IPS DF 6.9 (cell line): ENCODE measurements around the gene OGFOD3.

Experiments
- DNase-seq: peaks from one replicate; pipeline ENCODE4 v3.0.0-alpha.2; 2013; ENCODE audit warnings: low read depth, low spot score
- H3K27ac ChIP-seq: one replicate; pipeline ENCODE4 v1.5.1; 2013; ENCODE audit warnings: low read length, control low read depth
- H3K27me3 ChIP-seq: 2 replicates; pipeline ENCODE4 v1.6.1; 2013; ENCODE audit warnings: mild to moderate bottlenecking, low read length; ENCODE audit not compliant: control insufficient read depth, insufficient read depth
- H3K36me3 ChIP-seq: 2 replicates; pipeline ENCODE4 v1.6.1; 2013; ENCODE audit warnings: low read length; ENCODE audit not compliant: control insufficient read depth, insufficient read depth
- H3K4me1 ChIP-seq: 2 replicates; pipeline ENCODE4 v1.6.1; 2013; ENCODE audit warnings: low read length; ENCODE audit not compliant: control insufficient read depth, insufficient read depth
- H3K4me3 ChIP-seq: 2 replicates; pipeline ENCODE4 v1.5.1; 2013; ENCODE audit warnings: mild to moderate bottlenecking, low read length
- H3K9me3 ChIP-seq: 2 replicates; pipeline ENCODE4 v1.6.1; 2013; ENCODE audit warnings: low read length, inconsistent platforms; ENCODE audit not compliant: control insufficient read depth, insufficient read depth
- WGBS: extraction: QIAGEN DNeasy Blood & Tissue Kit; methylation state at CpG from one replicate; pipeline ENCODE4 v1.1.7; 2013; ENCODE audit warnings: mixed read lengths, missing lambda C conversion rate; ENCODE audit not compliant: insufficient read length, insufficient coverage; 5-methylcytosine and 5-hydroxymethylcytosine counted together

Gene OGFOD3

DNA sequence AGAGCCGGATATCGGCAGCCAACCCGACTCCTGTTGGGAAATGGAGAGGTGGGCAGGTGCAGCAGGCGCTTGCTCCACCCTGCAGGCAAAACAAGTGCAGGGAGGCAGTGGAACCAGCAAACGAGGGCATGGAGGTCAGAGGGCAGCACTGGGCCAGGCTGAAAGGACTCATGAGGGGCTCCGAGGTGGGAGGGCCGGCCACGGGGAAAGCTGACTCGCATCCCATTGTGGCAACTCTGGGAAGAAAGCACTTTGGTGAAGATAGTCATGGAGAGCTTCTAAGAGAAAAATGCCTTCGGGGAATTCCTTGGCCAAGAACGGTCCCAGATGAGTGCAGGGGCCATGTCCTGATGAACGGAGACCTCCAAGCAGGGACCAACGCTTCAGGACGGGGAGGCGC, 27.7 kb upstream of the OGFOD3 start:
- no peak overlapping the region for H3K4me3 ChIP-seq
- H3K36me3 ChIP-seq = peaks cover 20% of the 10 kb centered on the region
- no peak for DNase-seq
- H3K27ac ChIP-seq = no peak overlapping the region
- WGBS = no CpG with 5 or more reads among the region's 15 CpGs
- H3K9me3 ChIP-seq = no peaks in the 10 kb centered on the region
- no peaks in the 10 kb centered on the region for H3K4me1 ChIP-seq
- H3K27me3 ChIP-seq = no peaks in the 10 kb centered on the region

DNA sequence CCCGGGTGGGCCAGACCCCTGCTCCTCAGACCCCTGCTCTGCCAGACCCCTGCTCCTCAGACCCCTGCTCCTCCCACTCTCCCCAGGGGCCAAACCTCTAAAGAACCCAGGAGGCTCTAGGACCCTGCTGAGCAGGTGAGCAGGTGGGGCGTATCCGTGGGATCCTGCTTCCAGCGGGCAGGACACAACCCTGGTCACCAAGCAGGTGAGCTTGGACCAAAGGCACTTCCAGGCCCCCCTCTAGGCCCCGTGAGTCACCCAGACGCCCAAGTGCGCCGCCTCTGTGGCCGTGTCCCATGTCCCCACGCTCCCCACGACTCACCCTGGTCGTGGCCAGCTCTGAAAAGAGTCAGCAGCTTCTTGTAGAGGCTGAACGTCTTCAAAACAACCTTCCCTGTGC, 27.2 kb upstream of the OGFOD3 start:
- no peak for DNase-seq
- no peaks in the 10 kb centered on the region for H3K27me3 ChIP-seq
- no CpG with 5 or more reads among the region's 13 CpGs for WGBS
- no peak overlapping the region for H3K4me3 ChIP-seq
- H3K27ac ChIP-seq = no peak overlapping the region
- H3K9me3 ChIP-seq = no peaks in the 10 kb centered on the region
- no peaks in the 10 kb centered on the region for H3K4me1 ChIP-seq
- peaks cover 20% of the 10 kb centered on the region for H3K36me3 ChIP-seq

DNA sequence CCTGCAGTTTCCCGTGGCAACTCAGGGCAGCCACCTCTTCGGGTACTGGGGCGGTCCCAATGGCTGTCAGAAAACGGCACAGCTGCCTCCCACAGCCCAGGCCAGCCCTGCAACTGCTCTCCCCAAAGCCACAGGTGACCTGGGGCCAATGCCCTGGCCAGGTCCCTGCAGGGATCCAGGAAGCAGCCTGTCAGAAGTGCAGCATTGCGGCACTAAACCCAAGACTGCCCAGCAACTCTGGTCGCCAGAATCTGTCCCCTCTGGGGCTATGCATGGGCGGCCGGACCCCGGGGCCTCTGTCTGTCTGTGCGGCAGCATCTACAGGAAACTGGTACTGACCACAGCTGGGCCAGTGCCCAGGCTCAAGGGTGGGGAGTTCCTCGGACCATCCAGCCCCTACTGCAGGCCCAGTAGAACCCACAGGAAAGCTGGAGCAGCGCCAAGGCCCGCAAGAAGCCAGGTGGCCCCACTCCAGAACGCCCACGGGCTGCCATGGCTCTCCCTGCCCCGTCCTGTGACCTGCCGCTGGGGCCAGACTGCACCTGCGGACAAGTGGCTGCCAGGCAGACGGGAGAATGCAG, 26.6 kb upstream of the OGFOD3 start:
- Histone ChIP-seq H3K27ac (no peak overlapping the region), H3K36me3 (peaks cover 20% of the 10 kb centered on the region), H3K4me1 (no peaks in the 10 kb centered on the region), H3K4me3 (no peak overlapping the region), H3K27me3 (no peaks in the 10 kb centered on the region), H3K9me3 (no peaks in the 10 kb centered on the region)
- DNase-seq = no peak
- WGBS = no CpG with 5 or more reads among the region's 19 CpGs

DNA sequence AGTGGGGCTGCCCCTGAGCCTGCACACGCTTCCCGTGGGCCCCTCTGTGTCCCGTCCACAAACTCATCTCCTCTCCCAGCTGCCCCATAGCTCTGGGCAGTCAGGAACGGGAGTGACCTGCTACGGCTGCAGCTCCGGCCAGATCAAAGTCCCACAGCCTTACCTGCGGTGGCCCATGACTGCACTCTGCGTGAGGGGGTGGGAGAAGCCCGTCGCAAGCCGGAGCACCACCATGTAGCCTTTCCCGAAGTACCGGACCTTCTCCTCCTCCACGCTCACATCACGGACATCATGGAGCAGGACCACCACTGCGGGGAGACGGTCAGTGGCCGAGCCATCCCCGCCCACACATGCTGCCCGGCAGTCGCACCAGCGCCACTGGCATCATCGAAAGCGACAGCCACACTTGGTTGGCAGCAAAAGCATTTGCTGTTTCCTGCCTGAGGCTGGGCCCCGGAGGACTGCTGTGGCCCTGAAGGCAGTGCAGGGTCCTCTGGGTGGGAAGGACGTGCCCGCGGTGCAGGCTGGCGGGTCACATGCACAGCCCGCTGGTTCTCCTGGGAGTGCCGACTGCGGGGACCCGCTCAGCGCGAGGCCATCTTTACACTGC, 26.0 kb upstream of the OGFOD3 start:
- H3K36me3 ChIP-seq = peaks cover 20% of the 10 kb centered on the region
- no peak overlapping the region for H3K4me3 ChIP-seq
- H3K27me3 ChIP-seq = no peaks in the 10 kb centered on the region
- H3K9me3 ChIP-seq = no peaks in the 10 kb centered on the region
- 0 out of 2 replicates have a peak, but pooled peaks cover 2% of the 10 kb centered on the region for H3K4me1 ChIP-seq
- no peak for DNase-seq
- no peak overlapping the region for H3K27ac ChIP-seq
- WGBS = no CpG with 5 or more reads among the region's 35 CpGs

DNA sequence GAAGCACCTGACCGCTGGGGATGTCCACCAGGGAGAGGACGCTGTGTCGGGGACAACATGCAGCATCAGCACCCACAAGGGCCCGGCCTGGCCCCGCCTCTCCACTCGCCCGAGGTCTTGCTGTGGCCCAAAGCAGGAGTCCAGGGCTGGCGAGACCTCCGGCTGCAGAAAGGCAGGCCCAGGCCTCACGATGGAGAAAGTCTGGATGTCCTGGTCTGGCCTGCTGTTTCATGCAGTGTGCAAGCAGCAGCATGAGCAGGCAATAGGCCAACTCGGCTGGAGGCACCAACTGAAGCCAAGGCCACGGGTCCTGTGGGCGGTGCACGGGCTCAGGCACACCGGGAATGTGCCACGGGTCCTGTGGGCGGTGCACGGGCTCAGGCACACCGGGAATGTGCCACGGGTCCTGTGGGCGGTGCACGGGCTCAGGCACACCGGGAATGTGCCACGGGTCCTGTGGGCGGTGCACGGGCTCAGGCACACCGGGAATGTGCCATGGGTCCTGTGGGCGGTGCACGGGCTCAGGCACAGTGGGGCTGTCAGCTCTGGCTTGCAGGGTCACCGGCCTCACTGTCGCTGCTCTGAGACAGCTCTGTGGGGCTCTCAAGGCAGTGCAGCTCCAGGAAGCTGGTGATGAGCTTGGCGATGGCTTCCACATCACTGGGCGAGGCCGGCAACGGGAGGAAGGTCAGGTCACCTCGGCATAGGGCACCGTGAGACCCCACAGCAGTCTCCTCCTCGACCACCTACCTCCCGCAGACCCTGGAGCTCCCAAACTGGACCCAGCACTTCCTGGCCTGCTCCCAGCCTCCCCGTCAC, 25.3 kb upstream of the OGFOD3 start:
- H3K36me3 ChIP-seq = peaks cover 20% of the 10 kb centered on the region

DNA sequence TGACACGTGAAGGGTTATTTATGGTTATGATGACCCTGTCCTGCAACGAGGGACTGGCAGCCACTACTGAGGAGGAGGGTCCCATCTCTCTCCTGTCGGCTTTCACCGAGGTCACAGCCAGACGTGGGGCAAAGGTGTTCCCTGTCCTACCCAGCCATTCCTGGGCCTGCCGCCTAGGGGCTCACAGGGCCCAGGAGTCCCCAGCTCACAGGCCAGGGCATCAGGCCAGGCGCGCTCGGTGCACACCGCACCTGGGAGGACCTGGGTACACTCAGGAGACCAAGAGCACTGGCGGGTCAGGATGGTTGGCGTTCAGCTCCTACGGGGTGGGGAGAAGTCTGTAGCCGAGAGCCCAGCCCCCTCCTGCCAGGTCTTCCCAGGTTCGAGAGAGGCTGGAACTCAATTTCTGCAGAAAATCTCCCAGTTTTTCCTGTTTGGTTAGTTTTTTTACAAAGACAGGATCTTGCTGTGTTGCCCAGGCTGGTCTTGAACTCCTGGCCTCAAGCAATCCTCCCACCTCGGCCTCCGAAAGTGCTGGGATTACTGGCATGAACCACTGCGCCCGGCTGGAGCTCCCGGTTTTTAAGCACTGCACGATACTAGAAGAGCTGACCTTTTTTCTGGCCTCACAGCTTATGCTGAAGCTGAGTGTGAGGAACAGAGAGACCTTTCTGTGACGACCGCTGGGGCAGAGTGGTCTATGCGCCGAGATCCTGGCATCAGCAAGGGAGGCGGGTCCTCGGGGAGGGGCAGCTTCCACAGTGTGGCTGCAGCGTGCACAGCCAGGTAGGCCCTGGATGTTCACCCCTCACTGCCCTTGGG, 24.5 kb upstream of the OGFOD3 start:
- no peaks in the 10 kb centered on the region for H3K27me3 ChIP-seq
- DNase-seq = no peak
- 0 out of 2 replicates have a peak, but pooled peaks cover 2% of the 10 kb centered on the region for H3K4me1 ChIP-seq
- no CpG with 5 or more reads among the region's 28 CpGs for whole genome bisulfite sequencing
- no peak overlapping the region for H3K27ac ChIP-seq
- no peak overlapping the region for H3K4me3 ChIP-seq
- H3K36me3 ChIP-seq = peaks cover 20% of the 10 kb centered on the region
- H3K9me3 ChIP-seq = no peaks in the 10 kb centered on the region

More for the DNA sequence above, 25.3 kb upstream of the OGFOD3 start:
- no peaks in the 10 kb centered on the region for H3K27me3 ChIP-seq
- H3K4me1 ChIP-seq = 0 out of 2 replicates have a peak, but pooled peaks cover 2% of the 10 kb centered on the region
- DNase-seq = no peak
- WGBS = no CpG with 5 or more reads among the region's 40 CpGs
- H3K9me3 ChIP-seq = no peaks in the 10 kb centered on the region
- no peak overlapping the region for H3K27ac ChIP-seq
- no peak overlapping the region for H3K4me3 ChIP-seq

DNA sequence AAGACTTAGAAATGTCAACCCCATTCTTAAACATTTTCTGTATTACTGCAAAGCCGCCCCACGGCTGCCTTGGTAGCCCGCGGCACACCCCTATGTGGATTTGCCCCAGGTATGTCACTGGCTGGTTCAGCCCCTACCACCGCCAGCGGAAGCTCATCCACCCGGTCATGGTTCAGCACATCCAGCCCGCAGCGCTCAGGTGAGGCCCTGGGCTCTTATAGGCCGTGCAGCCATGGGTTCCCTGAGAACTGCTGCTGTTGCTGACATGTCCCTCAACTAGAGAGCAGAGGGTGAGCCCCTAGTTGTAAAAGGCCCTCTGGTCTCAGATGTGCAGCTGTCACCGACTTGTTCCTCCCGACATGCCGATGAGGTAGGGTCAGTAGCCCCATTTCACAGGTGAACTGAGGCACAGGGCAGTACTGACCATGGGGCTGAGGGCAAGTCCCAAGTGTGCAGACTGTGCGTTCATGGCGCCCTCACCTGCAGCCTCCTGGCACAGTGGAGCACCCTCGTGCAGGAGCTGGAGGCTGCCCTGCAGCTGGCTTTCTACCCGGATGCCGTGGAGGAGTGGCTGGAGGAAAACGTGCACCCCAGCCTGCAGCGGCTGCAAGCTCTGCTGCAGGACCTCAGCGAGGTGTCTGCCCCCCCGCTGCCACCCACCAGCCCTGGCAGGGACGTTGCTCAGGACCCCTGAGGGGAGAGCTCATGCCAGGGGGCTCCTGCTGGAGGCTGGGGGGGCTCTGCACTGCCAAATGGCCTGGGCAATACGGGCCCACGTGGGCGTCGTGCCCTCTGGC, 23.5 kb upstream of the OGFOD3 start:
- H3K27ac ChIP-seq = no peak overlapping the region
- no CpG with 5 or more reads among the region's 27 CpGs for WGBS
- H3K36me3 ChIP-seq = peaks cover 20% of the 10 kb centered on the region
- no peak for DNase-seq
- H3K9me3 ChIP-seq = no peaks in the 10 kb centered on the region
- 0 out of 2 replicates have a peak, but pooled peaks cover 2% of the 10 kb centered on the region for H3K4me1 ChIP-seq
- no peak overlapping the region for H3K4me3 ChIP-seq
- no peaks in the 10 kb centered on the region for H3K27me3 ChIP-seq

DNA sequence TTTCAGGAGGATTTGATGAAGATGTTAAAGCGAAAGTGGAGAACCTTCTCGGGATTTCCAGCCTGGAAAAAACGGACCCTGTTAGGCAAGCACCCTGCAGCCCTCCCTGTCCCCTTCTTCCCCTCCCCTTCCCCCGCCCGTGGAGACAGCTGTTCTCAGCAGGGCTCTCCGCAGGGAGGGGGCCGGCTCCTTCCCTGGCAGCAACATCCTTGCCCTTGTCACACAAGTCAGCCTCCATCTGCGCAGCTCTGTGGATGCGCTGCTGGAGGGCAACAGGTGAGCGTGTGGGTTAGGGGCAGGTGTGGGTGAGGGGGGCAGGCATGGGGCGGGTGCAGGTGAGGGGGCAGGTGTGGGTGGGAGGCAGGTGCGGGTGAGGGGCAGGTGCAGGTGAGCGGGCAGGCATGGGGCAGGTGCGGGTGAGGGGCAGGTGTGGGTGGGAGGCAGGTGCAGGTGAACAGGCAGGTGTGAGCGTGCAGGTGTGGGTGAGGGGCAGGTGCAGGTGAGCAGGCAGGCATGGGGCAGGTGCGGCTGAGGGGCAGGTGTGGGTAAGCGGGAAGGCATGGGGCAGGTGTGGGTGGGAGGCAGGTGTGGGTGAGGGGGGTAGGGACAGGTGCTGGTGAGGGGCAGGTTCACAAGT, 22.7 kb upstream of the OGFOD3 start:
- Histone ChIP-seq H3K9me3 (no peaks in the 10 kb centered on the region), H3K4me1 (0 out of 2 replicates have a peak, but pooled peaks cover 2% of the 10 kb centered on the region), H3K4me3 (no peak overlapping the region), H3K36me3 (peaks cover 22% of the 10 kb centered on the region), H3K27ac (no peak overlapping the region), H3K27me3 (no peaks in the 10 kb centered on the region)
- no CpG with 5 or more reads among the region's 17 CpGs for WGBS
- no peak for DNase-seq

DNA sequence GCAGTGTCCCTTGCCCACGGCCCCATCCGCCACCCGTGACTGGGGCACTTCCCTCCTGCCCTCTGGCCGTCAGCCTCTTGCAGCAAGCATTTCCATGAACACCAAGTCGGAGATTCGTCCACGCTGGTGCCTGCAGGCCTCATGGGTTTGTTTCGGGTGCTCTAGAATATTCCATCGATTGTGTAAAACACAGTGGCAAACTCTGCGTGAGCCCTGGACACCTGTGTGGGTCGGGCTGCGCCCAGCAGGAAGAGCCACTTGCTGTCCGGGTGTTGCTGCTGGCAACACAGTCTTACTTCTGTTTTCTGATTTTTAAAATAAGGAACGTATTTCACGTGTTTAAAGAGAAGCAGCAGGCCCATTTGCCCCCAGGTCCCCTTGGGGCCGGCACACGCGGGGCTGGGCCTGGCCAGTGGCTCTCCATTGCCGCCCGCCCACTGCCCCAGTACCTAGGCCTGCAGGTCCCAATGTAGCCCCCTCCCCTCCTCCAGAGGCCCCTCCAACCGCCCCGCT, 22.1 kb upstream of the OGFOD3 start:
- WGBS = no CpG with 5 or more reads among the region's 22 CpGs
- no peak overlapping the region for H3K4me3 ChIP-seq
- no peak overlapping the region for H3K27ac ChIP-seq
- H3K4me1 ChIP-seq = 0 out of 2 replicates have a peak, but pooled peaks cover 2% of the 10 kb centered on the region
- H3K36me3 ChIP-seq = peaks cover 22% of the 10 kb centered on the region
- no peak for DNase-seq
- no peaks in the 10 kb centered on the region for H3K9me3 ChIP-seq
- no peaks in the 10 kb centered on the region for H3K27me3 ChIP-seq
